ENCODE measurements around the gene LMO4. TPM values are rescaled to one million over a fixed set of nuclear protein-coding genes. Genes with fewer than 3 reads are reported as not detected.
A peak's percentile ranks its signal among the peaks of the same experiment; 100 is the strongest.

The LMO4 gene
- total and polyA plus RNA-seq, 2 of the 13 experiments (the other 11 are each of a cell fraction or from before 2014, with no cell fraction given): 19.3 to 49.9 TPM

DNA sequence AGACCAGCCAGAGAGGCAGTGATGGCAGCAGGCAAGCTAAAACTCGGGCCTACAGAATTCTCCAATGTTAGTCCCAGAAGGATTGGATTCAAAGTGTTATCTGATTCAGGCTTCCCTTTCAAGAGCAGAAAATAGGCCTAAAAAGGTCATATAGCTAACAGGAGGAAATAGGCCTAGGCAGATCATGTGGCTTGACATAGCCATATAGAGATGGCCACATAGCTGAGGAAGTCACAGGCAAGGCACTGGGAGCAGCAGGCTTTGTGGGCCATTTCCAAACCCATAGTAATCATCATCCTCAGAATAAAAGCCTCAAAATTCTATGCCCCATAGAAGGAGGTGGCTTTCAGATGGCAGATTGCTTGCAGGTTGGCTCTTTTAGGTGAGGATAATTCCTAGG lies 29.0 kb upstream of the LMO4 start:
- in situ Hi-C loops (cut with HindIII; ENCODE audit: extremely low pct_ligation_motif_present, low pct_unique_long_range_greater_than_20kb) (loop anchor here (25.0 kb wide), 1 partner anchor 1263 kb away; no protein-coding TSS in a partner anchor), intact Hi-C loops (cut with micrococcal nuclease; ENCODE audit: unreplicated experiment) (no loop called here)
- ChIA-PET CTCF (ENCODE audit: low intra/inter-chr PET ratio, low total read pairs) (no interaction called here), POLR2A (no interaction called here)
- ATAC-seq (no peak), DNase-seq (ENCODE audit: low spot score) (no peak), FAIRE-seq (no peak)
- Histone ChIP-seq H3K4me1 (ENCODE audit: insufficient read depth, low read length) (no peaks in the 10 kb centered on the region), H3K4me2 (ENCODE audit: low read depth, low read length) (no peak overlapping the region), H4K20me1 (ENCODE audit: insufficient read depth, low read length) (no peaks in the 10 kb centered on the region), H3K36me3 (replicated peaks in 1 of 2; ENCODE audit: control insufficient read depth in 1 of 2, insufficient read depth in 2 of 2, low read length in 2 of 2) (no peaks in the 10 kb centered on the region), H3K9me3 (ENCODE audit: low read length) (no peaks in the 10 kb centered on the region), H3K27me3 (ENCODE audit: control insufficient read depth in 1 of 2, insufficient read depth in 2 of 2, low read length in 2 of 2) (peaks cover 0 to 2% of the 10 kb centered on the region in 2 experiments; a peak in 2 of 5 replicates), H2AFZ (ENCODE audit: low read length) (no peak overlapping the region), H3K4me3 (replicated peaks in 1 of 3; ENCODE audit: insufficient read depth in 1 of 3, low read depth in 2 of 3, low read length in 3 of 3) (no peak overlapping the region), H3K79me2 (ENCODE audit: insufficient read depth, low read length) (no peaks in the 10 kb centered on the region), H3K27ac (ENCODE audit: extremely low read length, insufficient read depth, low read length) (no peak overlapping the region), H3K9ac (ENCODE audit: insufficient read depth, low read depth, low read length) (no peak overlapping the region)
- no peak for TF ChIP-seq SIN3A (IDR thresholded peaks at IDR 0.05; ENCODE audit: borderline replicate concordance, low read depth, low read length)
- no peak for TF ChIP-seq TOE1 (CRISPR knock-in tag; IDR thresholded peaks at IDR 0.05)
- TF ChIP-seq SIX4 (CRISPR knock-in tag; IDR thresholded peaks at IDR 0.05): no peak
- no peak for TF ChIP-seq FOXO1 (CRISPR knock-in tag; IDR thresholded peaks at IDR 0.05)
- no TSS peak for BruUV-seq (replicated peaks)
- WGBS (ENCODE audit: low lambda C conversion rate): 0% methylated on average over 1 of the region's 1 CpG

DNA sequence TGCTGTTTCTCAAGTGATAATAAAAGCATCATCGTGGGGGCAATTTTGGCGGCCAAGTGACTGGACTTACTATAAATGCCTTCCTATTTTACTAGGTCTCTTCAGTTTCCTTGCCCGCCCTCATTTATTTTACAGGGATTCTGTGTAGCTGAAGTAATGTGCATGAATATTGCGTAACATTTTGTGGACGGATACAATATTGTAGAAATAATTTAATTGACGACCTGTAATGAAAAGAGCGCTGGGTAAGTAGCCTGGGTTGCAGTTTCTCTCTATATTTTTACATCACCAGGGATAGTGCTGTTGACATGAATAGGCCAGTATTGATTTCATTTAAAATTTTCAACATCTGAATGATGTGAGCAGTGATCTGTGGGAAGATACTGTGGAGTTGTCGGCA lies 28.1 kb upstream of the LMO4 start:
- H3K9ac ChIP-seq (ENCODE audit: insufficient read depth, low read depth, low read length): no peak overlapping the region
- H3K36me3 ChIP-seq (replicated peaks in 1 of 2; ENCODE audit: control insufficient read depth in 1 of 2, insufficient read depth in 2 of 2, low read length in 2 of 2): no peaks in the 10 kb centered on the region
- no peak overlapping the region for H3K4me2 ChIP-seq (ENCODE audit: low read depth, low read length)
- TF ChIP-seq, protein P1, sequence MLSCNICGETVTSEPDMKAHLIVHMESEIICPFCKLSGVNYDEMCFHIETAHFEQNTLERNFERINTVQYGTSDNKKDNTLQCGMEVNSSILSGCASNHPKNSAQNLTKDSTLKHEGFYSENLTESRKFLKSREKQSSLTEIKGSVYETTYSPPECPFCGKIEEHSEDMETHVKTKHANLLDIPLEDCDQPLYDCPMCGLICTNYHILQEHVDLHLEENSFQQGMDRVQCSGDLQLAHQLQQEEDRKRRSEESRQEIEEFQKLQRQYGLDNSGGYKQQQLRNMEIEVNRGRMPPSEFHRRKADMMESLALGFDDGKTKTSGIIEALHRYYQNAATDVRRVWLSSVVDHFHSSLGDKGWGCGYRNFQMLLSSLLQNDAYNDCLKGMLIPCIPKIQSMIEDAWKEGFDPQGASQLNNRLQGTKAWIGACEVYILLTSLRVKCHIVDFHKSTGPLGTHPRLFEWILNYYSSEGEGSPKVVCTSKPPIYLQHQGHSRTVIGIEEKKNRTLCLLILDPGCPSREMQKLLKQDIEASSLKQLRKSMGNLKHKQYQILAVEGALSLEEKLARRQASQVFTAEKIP (CRISPR knock-in tag; IDR thresholded peaks at IDR 0.05; ENCODE audit: borderline replicate concordance): no peak
- peak; percentile 87 for TF ChIP-seq CEBPB (IDR thresholded peaks at IDR 0.05; ENCODE audit: borderline replicate concordance, low read depth, low read length)
- TF ChIP-seq TAF1 (CRISPR knock-in tag; IDR thresholded peaks at IDR 0.05): no peak
- no peaks in the 10 kb centered on the region for H3K9me3 ChIP-seq (ENCODE audit: low read length)
- ATAC-seq (no peak), FAIRE-seq (no peak), DNase-seq (ENCODE audit: low spot score) (no peak)
- intact Hi-C loops (cut with micrococcal nuclease; ENCODE audit: unreplicated experiment) (no loop called here), in situ Hi-C loops (cut with HindIII; ENCODE audit: extremely low pct_ligation_motif_present, low pct_unique_long_range_greater_than_20kb) (loop anchor here (25.0 kb wide), 1 partner anchor 1262 kb away; no protein-coding TSS in a partner anchor)
- 58% methylated on average over 8 of the region's 8 CpGs for WGBS (ENCODE audit: low lambda C conversion rate)
- no peak overlapping the region for H2AFZ ChIP-seq (ENCODE audit: low read length)
- H4K20me1 ChIP-seq (ENCODE audit: insufficient read depth, low read length): no peaks in the 10 kb centered on the region
- H3K4me1 ChIP-seq (ENCODE audit: insufficient read depth, low read length): no peaks in the 10 kb centered on the region
- no peak overlapping the region for H3K4me3 ChIP-seq (replicated peaks in 1 of 3; ENCODE audit: insufficient read depth in 1 of 3, low read depth in 2 of 3, low read length in 3 of 3)
- H3K27ac ChIP-seq (ENCODE audit: extremely low read length, insufficient read depth, low read length): no peak overlapping the region
- BruUV-seq (replicated peaks): no TSS peak
- CTCF ChIA-PET (ENCODE audit: low intra/inter-chr PET ratio, low total read pairs): no interaction called here
- peaks cover 2 to 4% of the 10 kb centered on the region in 2 experiments; a peak in 2 of 5 replicates for H3K27me3 ChIP-seq (ENCODE audit: control insufficient read depth in 1 of 2, insufficient read depth in 2 of 2, low read length in 2 of 2)
- POLR2A ChIA-PET: no interaction called here
- no peaks in the 10 kb centered on the region for H3K79me2 ChIP-seq (ENCODE audit: insufficient read depth, low read length)
